GM12872 (cell line): Measurements from ENCODE around the gene NFASC.

Experiments
- TF ChIP-seq, protein P1 (sequence below): IDR thresholded peaks from 3 replicates; pipeline ENCODE4 v1.5.1; 2011; ENCODE audit warnings: low read depth, mild to moderate bottlenecking, low read length, moderate library complexity; ENCODE audit not compliant: insufficient read depth

NFASC gene

GRCh38 chr1:204971517-204972336 is 101.1 kb downstream of the NFASC start:
- TF ChIP-seq, protein P1, sequence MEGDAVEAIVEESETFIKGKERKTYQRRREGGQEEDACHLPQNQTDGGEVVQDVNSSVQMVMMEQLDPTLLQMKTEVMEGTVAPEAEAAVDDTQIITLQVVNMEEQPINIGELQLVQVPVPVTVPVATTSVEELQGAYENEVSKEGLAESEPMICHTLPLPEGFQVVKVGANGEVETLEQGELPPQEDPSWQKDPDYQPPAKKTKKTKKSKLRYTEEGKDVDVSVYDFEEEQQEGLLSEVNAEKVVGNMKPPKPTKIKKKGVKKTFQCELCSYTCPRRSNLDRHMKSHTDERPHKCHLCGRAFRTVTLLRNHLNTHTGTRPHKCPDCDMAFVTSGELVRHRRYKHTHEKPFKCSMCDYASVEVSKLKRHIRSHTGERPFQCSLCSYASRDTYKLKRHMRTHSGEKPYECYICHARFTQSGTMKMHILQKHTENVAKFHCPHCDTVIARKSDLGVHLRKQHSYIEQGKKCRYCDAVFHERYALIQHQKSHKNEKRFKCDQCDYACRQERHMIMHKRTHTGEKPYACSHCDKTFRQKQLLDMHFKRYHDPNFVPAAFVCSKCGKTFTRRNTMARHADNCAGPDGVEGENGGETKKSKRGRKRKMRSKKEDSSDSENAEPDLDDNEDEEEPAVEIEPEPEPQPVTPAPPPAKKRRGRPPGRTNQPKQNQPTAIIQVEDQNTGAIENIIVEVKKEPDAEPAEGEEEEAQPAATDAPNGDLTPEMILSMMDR, result no peak

- TF ChIP-seq, protein P1, result no peak
These were observed 101.8 kb downstream of the NFASC start for GRCh38 chr1:204972426-204972825.

GRCh38 chr1:204973449-204973848 is 102.8 kb downstream of the NFASC start:
- TF ChIP-seq, protein P1, result no peak

DNA sequence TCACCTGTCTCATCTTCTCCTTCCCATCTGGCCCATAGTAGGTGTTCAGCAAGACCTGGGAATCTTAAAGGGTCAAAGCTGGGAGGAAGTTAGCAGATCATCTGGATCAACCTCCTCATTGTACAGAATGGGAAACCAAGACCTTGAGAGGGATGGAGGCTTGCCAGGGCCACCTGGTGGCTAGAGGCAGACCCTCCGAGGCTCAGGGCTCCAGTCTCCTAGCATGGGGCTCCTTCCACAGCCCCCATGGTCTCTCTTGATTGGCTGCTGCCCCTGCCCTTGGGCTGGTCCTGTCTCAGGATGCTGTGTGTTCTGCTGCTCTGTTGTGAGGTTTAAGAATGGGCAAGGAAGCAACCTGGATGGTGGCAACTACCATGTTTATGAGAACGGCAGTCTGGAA is 103.7 kb downstream of the NFASC start:
- TF ChIP-seq, protein P1, result no peak

DNA sequence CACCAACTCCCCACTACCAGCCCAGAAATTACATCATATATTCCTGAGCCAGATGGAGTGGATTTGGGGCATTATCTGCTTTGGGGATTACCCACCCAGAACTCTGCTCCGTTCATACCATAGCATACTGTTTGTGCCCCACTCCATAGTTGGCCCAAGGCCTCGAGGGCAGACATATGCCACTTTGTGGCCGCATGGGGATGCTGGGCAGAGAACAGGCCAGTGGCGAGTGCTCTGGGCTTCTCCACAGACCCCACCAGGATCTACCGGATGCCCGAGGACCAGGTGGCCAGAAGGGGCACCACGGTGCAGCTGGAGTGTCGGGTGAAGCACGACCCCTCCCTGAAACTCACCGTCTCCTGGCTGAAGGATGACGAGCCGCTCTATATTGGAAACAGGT is 104.4 kb downstream of the NFASC start:
- TF ChIP-seq, protein P1, result no peak

DNA sequence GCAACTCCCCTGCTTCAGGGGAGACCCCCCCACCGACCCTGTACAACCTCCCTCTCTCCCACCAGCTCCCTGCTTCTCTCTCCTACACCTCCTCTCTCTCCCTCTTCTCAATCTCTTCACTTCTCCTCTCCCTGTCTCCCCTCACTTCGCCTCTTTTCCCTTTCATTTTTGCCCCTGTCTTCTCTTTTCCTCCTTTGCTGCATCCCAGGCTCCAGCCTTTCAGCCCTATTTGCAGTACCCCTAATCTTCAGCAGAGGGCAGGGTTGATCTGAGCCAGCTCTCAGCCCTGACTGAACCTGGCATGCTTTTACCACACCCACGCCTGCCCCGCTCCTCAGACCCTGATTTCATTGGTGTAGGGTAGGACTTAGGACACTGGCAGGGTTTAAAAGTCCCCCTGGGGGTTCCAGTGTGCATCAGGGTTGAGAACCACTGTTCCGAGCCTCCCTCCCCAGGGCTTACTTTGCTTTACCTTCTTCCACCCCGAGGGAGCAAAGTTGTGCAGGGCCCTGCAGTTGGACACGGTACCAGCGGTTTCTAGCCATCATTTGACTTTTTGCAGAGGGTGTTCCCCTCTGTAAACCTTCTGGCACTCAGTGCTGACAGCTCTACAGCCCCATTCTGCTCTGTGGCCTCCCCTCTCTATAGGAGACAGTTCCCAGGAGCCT is 105.0 kb downstream of the NFASC start:
- TF ChIP-seq, protein P1, result peak; percentile 86

- TF ChIP-seq, protein P1, result no peak
These were observed 106.0 kb downstream of the NFASC start for GRCh38 chr1:204976646-204977045.
